Thyroid gland (tissue), 4 donors: ENCODE measurements around the gene CR2.

Source experiments
- POLR2A ChIP-seq, 2 donors: fragments of 450-650 bp; IDR thresholded peaks; one replicate each; pipeline ENCODE4 v1.6.1; 2017; ENCODE audit warnings: antibody characterized with exemption in 2 of 2, mild to moderate bottlenecking in 2 of 2, moderate library complexity in 1 of 2
- TF ChIP-seq, protein P1 (sequence below), 6 experiments: fragments of 200-600 bp in 3 of 6; fragments of 450-650 bp in 3 of 6; sonication (generic) in 3 of 6; IDR thresholded peaks; one replicate each; pipeline ENCODE4 v1.5.1; 2016 to 2019; ENCODE audit warnings: antibody characterized with exemption in 6 of 6, mild to moderate bottlenecking in 2 of 6, inconsistent platforms in 1 of 6, moderate library complexity in 1 of 6

DNA sequence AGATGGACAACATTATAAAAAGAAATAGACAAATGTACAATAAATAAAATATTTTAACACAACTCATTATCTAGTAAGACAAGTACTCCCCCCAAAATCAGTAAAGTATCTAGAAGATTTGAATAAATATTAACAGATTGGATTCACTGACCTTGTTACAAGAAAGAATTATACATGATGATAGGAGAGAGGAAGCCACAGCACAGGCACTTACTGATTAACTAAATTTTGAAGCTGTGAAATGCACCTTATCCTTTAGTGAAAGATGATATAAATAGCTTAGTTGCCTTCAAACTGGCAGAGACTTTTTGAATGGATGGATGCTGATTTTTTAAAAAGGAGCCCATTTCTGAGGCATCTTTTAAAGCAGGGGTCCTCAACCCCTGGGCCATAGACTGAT lies 50.3 kb downstream of the CR2 start:
- TF ChIP-seq, protein P1, sequence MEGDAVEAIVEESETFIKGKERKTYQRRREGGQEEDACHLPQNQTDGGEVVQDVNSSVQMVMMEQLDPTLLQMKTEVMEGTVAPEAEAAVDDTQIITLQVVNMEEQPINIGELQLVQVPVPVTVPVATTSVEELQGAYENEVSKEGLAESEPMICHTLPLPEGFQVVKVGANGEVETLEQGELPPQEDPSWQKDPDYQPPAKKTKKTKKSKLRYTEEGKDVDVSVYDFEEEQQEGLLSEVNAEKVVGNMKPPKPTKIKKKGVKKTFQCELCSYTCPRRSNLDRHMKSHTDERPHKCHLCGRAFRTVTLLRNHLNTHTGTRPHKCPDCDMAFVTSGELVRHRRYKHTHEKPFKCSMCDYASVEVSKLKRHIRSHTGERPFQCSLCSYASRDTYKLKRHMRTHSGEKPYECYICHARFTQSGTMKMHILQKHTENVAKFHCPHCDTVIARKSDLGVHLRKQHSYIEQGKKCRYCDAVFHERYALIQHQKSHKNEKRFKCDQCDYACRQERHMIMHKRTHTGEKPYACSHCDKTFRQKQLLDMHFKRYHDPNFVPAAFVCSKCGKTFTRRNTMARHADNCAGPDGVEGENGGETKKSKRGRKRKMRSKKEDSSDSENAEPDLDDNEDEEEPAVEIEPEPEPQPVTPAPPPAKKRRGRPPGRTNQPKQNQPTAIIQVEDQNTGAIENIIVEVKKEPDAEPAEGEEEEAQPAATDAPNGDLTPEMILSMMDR (IDR thresholded peaks at IDR 0.05) = no peak
- TF ChIP-seq POLR2A (IDR thresholded peaks at IDR 0.05) = no peak
